AG04450 (cell line): ENCODE measurements around the gene KLLN. TPM values are rescaled to one million over a fixed set of nuclear protein-coding genes. Genes with fewer than 3 reads are reported as not detected.
A peak's percentile ranks its signal among the peaks of the same experiment; 100 is the strongest.
"Not testable (repeated sequence)": the region's sequence is repeated elsewhere in the genome, so short reads cannot be mapped to it uniquely, and the experiment has no call there.

Source experiments
- CTCF ChIA-PET: fragments of 300-600, 350-600 bp; formaldehyde crosslinking; extraction: SDS; loops from one replicate; lab custom pipeline; 2022; ENCODE audit warnings: antibody characterized with exemption, inconsistent platforms; lab: Charles Lee
- POLR2A ChIA-PET: fragments of 350-600 bp; formaldehyde crosslinking; extraction: SDS; loops from one replicate; lab custom pipeline; 2021; ENCODE audit warnings: antibody characterized with exemption, inconsistent platforms; lab: Yijun Ruan, JAX
- DNase-seq: peaks from one replicate; pipeline ENCODE4 v3.0.0-alpha.2; 2011; ENCODE audit warnings: low read depth, low spot score
- H3K27ac ChIP-seq: one replicate; pipeline ENCODE4 v1.5.1; 2012; ENCODE audit warnings: low read depth, low read length, control low read depth
- H3K27me3 ChIP-seq: one replicate; pipeline ENCODE4 v1.6.0; 2012; ENCODE audit warnings: low read length; ENCODE audit not compliant: control insufficient read depth, insufficient read depth
- H3K4me3 ChIP-seq: 2 replicates; pipeline ENCODE4 v1.5.1; 2011; ENCODE audit warnings: mild to moderate bottlenecking, low read depth, low read length, control low read depth
- H3K9me3 ChIP-seq: 2 replicates; pipeline ENCODE4 v1.5.1; 2012; ENCODE audit warnings: low read length; ENCODE audit not compliant: control insufficient read depth, insufficient read depth
- CTCF ChIP-seq: IDR thresholded peaks from 2 replicates; pipeline ENCODE4 v1.5.1; 2011; ENCODE audit warnings: low read depth, low read length, control low read depth, inconsistent platforms
- polyA plus RNA-seq: library from polyadenylated mRNA; depleted of rRNA; stranded (reverse); fragments of >200 nt; gene quantifications from 2 replicates; pipeline ENCODE4 v1.2.3, GENCODE V29; 2011

Gene KLLN
- polyA plus RNA-seq, 1 experiment = 0.58 TPM

DNA sequence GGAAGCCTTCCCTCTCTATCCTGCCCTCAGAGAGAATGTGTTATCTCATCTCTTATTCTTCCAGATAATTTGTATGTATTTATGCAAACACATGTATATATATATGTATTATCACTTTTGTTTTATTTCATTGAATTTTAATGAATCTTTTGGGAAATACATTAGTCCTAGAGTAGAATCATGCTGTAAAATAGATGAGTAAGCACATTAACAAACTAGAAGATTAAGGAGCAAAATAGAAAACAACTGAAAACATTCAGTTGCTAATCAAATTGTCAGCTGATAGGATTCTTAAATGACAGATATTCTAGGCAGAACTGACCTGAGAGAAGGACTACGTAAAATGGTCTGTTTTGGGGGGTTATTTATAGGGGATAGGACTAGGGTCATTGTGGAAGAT lies 11.2 kb downstream of the KLLN start:
- Histone ChIP-seq H3K4me3 (no peak overlapping the region), H3K27ac (no peak overlapping the region), H3K27me3 (no peaks in the 10 kb centered on the region), H3K9me3 (no peaks in the 10 kb centered on the region)
- TF ChIP-seq CTCF = no peak
- ChIA-PET CTCF (interaction anchor here (2.0 to 4.5 kb wide), 2 partner anchors 537 to 700 kb away, joined by 4 to 20 read pairs; no protein-coding TSS in a partner anchor), POLR2A (no interaction called here)
- no peak for DNase-seq

DNA sequence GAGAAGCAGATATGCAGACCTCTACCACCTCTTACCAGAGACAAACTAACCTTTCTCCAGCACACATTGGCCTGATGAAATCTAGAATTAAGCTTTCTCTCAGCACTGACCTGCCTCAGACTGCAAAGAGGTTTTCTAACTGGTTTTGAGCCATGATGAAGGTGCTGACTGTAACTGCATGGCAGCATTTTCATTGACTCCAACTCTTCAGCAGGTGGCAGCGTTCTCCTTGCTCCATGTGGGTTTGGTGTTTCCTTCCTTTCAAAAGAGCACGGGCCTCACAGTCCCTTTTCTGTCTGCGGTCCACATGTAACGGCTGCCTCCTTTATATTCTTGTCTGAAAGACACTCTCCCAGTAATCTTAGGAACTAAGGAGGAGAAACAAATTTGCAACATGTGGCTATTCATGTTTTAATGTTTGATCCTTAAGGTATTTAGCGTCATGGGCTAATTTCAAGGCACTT lies 12.6 kb downstream of the KLLN start:
- DNase-seq = no peak
- ChIA-PET POLR2A (no interaction called here), CTCF (interaction anchor here (0.6 to 4.5 kb wide), 10 partner anchors 8 to 704 kb away, joined by 3 to 20 read pairs (median 4); partner anchors contain the start of gene ATAD1)
- no peak overlapping the region for H3K4me3 ChIP-seq
- H3K27ac ChIP-seq = no peak overlapping the region
- H3K9me3 ChIP-seq = no peaks in the 10 kb centered on the region
- peak; percentile 71 for TF ChIP-seq CTCF
- H3K27me3 ChIP-seq = no peaks in the 10 kb centered on the region

DNA sequence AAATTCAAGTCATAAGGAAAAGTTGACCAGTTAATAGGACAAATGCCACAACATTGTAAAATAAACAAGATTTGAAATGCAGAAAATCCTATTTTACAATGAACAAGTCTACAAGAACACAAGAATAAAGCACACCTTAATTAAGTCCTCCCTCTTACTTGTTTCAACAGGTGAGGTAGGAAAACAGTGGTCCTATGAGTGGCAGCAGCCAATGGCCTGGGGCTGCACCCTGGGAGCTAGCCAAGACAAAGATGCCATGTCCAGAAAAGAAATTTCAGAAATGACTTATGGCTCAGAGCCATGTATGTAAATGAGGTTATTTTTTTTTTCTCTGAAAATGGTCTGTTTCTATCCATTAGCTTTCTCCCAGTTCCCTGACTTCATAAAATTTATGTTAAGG lies 14.3 kb downstream of the KLLN start:
- DNase-seq = no peak
- Histone ChIP-seq H3K4me3 (no peak overlapping the region), H3K27me3 (no peaks in the 10 kb centered on the region), H3K27ac (no peak overlapping the region), H3K9me3 (no peaks in the 10 kb centered on the region)
- ChIA-PET CTCF (interaction anchor here (2.5 to 4.5 kb wide), 2 partner anchors 540 to 703 kb away, joined by 18 to 20 read pairs; no protein-coding TSS in a partner anchor), POLR2A (no interaction called here)
- TF ChIP-seq CTCF = no peak

DNA sequence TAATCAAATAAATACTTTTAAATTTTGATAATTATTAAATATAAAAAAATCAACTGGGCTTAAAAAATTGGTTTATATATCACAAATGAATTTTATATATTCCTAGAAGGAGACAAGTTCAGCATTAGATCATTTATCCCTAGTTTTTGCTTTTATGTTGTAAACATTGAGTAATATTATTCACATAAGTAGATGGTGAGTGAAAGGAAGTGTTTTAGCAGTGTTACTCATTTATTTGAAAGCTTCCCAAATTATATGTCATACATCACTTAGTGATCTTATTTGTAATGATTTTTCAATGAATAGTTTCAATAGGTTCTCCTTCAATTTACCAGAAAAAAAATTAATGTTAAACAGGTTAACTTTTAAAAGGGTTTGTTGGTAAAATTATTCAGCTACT lies 15.8 kb downstream of the KLLN start:
- H3K4me3 ChIP-seq = no peak overlapping the region
- no peaks in the 10 kb centered on the region for H3K27me3 ChIP-seq
- POLR2A ChIA-PET = no interaction called here
- no peak for DNase-seq
- no peaks in the 10 kb centered on the region for H3K9me3 ChIP-seq
- CTCF ChIA-PET = no interaction called here
- no peak for TF ChIP-seq CTCF
- no peak overlapping the region for H3K27ac ChIP-seq

DNA sequence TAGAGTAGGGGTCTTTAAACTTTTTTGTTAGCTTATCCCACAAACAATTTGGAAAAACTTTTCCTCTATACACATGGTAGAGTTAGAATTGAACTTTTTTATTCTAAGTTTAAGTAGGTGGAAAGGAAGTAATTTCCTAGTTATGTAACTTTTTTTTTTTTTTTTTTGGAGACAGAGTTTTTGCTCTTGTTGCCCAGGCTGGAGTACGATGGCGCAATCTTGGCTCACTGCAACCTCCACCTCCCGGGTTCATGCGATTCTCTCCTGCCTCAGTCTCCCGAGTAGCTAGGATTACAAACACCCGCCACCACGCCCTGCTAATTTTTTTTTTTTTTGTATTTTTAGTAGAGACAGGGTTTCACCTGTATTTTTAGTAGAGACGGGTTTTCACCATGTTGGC lies 16.6 kb downstream of the KLLN start:
- DNase-seq, H3K9me3 ChIP-seq, H3K4me3 ChIP-seq, H3K27ac ChIP-seq, H3K27me3 ChIP-seq: not testable (repeated sequence)
- CTCF ChIA-PET = interaction anchor here (0.7 to 1.8 kb wide), 4 partner anchors 12 to 1171 kb away, joined by 3 to 6 read pairs (median 5); partner anchors contain the start of gene ATAD1
- POLR2A ChIA-PET = interaction anchor here (2.0 kb wide), 1 partner anchor 15 kb away, joined by 12 read pairs; no protein-coding TSS in a partner anchor
